Measurements from ENCODE around the gene TOMM40L. TPM values are rescaled to one million over a fixed set of nuclear protein-coding genes. Genes with fewer than 3 reads are reported as not detected.

The TOMM40L gene
- total RNA-seq, 1 experiment from 2014 or later: 9.2 TPM

- BruUV-seq (replicated peaks): no TSS peak
- intact Hi-C loops (cut with micrococcal nuclease; ENCODE audit: unreplicated experiment) (no loop called here), in situ Hi-C loops (cut with HindIII; ENCODE audit: low pct_unique_long_range_greater_than_20kb, low sequenced_read_pairs) (no loop called here)
- H3K27ac ChIP-seq (ENCODE audit: low read length): no peak overlapping the region
- H3K27me3 ChIP-seq (ENCODE audit: control insufficient read depth, insufficient read depth, low read length): no peaks in the 10 kb centered on the region
- H3K36me3 ChIP-seq (ENCODE audit: control insufficient read depth, insufficient read depth, low read length): no peaks in the 10 kb centered on the region
- no peak overlapping the region for H3K4me3 ChIP-seq (ENCODE audit: low read depth in 2 of 2, low read length in 2 of 2)
- no peak for DNase-seq (ENCODE audit: low read depth, low spot score)
- TF ChIP-seq TCF7L2 (IDR thresholded peaks at IDR 0.05; ENCODE audit: low read depth, low read length) (no peak), CTCF (IDR thresholded peaks at IDR 0.05) (no peak), REST (IDR thresholded peaks at IDR 0.05; ENCODE audit: insufficient read depth in 1 of 2, low read depth in 2 of 2, low read length in 1 of 2) (no peak), SIN3A (IDR thresholded peaks at IDR 0.05; ENCODE audit: borderline replicate concordance, insufficient read depth, low read depth, low read length) (no peak), POLR2AphosphoS5 (IDR thresholded peaks at IDR 0.05; ENCODE audit: low read depth, low read length) (no peak)
- no peak for ATAC-seq
- H3K4me1 ChIP-seq (ENCODE audit: control insufficient read depth, insufficient read depth, low read length): no peaks in the 10 kb centered on the region
- POLR2A ChIA-PET: no interaction called here
- H3K9me3 ChIP-seq (ENCODE audit: control insufficient read depth, insufficient read depth, low read depth, low read length): no peaks in the 10 kb centered on the region
- CTCF ChIA-PET: no interaction called here
These were observed 41.5 kb downstream of the TOMM40L start for GRCh38 chr1:161267321-161267720.

GRCh38 chr1:161273402-161273801, 47.5 kb downstream of the TOMM40L start:
- POLR2A ChIA-PET: no interaction called here
- Histone ChIP-seq H3K4me1 (ENCODE audit: control insufficient read depth, insufficient read depth, low read length) (no peaks in the 10 kb centered on the region), H3K36me3 (ENCODE audit: control insufficient read depth, insufficient read depth, low read length) (no peaks in the 10 kb centered on the region), H3K27me3 (ENCODE audit: control insufficient read depth, insufficient read depth, low read length) (peaks cover 4% of the 10 kb centered on the region; the same call in 1 of the 2 replicates), H3K9me3 (ENCODE audit: control insufficient read depth, insufficient read depth, low read depth, low read length) (no peaks in the 10 kb centered on the region), H3K27ac (ENCODE audit: low read length) (no peak overlapping the region), H3K4me3 (ENCODE audit: low read depth in 2 of 2, low read length in 2 of 2) (no peak overlapping the region)
- CTCF ChIA-PET: no interaction called here
- intact Hi-C loops (cut with micrococcal nuclease; ENCODE audit: unreplicated experiment): no loop called here
- BruUV-seq (replicated peaks): no TSS peak
- ATAC-seq (no peak), DNase-seq (ENCODE audit: low read depth, low spot score) (no peak)
- TF ChIP-seq TCF7L2 (IDR thresholded peaks at IDR 0.05; ENCODE audit: low read depth, low read length) (no peak), SIN3A (IDR thresholded peaks at IDR 0.05; ENCODE audit: borderline replicate concordance, insufficient read depth, low read depth, low read length) (no peak), POLR2AphosphoS5 (IDR thresholded peaks at IDR 0.05; ENCODE audit: low read depth, low read length) (no peak), CTCF (IDR thresholded peaks at IDR 0.05) (no peak), REST (IDR thresholded peaks at IDR 0.05; ENCODE audit: insufficient read depth in 1 of 2, low read depth in 2 of 2, low read length in 1 of 2) (no peak)
- in situ Hi-C loops (cut with HindIII; ENCODE audit: low pct_unique_long_range_greater_than_20kb, low sequenced_read_pairs): no loop called here

Measured in Panc1 (cell line).